ENCODE results near the gene MAST4. TPM values are rescaled to one million over a fixed set of nuclear protein-coding genes. Genes with fewer than 3 reads are reported as not detected.

Gene MAST4
- polyA plus RNA-seq, 10 donors, result 10.5 to 15.3 (median 13.0) TPM

DNA sequence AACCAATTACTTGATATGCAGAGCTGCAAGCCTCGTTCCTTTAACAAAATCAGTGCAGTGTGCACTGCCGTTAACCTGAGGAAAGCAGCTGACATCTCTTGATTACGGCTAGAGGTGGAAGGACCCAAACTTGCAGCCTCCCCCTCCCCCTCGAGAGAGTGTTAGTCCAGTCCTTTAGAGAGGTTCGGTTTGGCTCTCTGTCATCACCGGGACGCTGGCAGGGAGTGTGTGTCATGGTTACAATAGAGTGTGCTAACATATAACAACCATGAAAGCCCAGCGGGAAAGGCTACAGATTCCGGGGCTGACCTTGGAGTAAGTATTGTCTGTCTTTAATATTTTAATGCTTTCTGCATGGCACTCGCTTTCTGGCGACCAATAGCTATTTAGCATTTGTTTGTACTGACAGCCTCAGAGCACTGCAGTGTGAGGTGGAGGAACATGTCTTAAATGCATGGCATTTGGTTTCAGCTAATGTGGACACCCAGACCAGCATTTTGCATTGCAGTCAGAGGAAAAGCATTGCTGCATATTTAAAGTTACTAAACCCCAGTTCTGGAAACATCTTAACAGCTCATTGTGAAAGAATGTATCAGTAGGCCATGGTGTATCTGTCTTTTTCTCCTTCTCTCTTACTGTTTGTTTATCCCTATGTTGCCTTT is 362.9 kb downstream of the MAST4 start:
- DNase-seq, result peak; percentile 46 to 80 (median 66)

DNA sequence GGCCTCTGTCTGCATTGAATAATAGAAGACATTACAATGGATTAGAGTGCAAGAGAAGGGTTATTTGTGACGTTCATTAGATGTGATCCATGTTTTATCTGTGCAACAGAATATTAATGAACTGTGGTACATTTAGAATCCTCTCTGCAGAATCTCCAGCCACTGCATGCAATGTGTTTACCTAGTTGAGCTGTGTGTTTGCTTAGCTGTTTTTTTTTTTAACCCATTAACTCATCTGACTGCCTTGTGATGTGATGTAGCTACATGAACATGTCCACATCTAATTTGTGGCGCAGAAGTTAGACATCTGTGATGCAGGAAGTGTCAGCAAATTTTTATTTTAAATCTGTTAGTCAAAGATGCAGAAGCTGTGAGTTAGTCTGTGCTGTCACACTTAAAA is 363.5 kb downstream of the MAST4 start:
- DNase-seq, result no peak

DNA sequence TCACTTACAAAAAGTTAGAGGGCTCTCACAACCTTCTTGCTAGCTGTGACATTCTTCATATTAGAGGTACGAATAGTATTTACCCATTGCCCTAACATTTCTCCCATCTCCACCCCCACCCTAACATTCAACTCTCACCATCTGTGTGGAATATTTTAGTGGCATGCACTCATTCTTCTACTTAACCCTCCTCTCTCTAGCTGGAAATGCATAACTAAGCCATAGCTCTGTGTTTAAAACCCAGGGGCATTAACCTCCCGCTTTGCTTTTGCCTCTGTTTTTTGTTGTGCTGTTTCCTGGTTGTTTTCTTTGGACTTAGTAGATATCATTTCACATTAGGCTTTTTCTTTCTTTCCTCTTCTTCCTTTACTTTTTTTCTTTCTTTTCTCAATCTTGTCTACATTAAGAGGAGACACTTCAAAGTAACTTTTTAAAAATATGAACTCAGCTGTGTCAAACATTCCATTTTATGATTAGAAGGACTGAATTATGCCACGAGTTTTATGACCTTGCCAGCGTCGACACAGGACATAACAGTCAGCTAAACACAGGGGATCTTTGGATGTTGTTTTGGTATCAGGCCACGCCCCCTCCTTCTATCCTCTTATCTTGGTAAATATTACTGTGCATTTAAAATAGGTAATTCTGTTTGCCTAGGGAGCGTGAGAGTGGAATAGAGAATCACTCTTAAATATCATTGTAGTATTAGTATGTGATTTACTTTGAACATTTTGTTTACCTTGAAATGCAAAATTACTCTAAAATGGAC is 364.4 kb downstream of the MAST4 start:
- peak in 2 of 3 donors; percentile 32 to 33 for DNase-seq

DNA sequence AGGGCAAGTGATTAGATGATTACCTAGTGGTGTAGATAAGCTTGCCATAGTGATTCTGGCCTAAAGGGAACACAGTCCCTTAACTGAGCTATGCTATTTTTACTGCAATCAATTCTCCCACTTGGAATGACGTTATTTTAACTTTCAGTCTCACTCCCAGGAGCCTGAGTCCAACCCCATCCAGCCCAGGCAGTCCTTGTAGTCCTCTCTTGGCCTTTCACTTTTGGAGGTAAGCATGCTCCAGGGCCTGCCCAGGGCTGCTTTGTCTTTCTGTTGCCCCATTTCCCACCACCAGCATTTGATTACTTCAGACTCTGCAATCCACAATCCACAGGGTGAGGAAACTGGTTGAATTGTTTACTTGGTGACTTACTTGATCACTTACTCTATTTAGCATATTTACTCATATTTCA is 367.4 kb downstream of the MAST4 start:
- no peak for DNase-seq

DNA sequence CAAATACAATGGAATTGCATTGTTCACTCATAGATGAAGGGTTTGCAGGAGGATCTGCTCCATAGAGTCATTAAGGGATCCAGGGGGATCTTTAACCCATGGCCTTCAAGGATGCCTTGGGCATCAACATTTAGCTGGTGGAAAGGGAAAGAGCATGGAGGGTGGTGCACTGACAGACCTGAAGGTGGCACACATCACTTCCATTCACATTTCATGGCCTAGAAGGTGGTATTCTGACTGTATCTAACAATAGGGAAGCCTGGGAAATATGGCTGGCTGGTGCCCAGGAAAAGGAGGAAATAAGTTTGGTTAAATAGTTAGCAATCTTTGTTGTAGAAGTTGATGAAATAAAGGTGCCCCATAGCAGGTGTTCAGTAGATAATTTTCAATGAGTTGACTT is 370.2 kb downstream of the MAST4 start:
- no peak for DNase-seq

DNA sequence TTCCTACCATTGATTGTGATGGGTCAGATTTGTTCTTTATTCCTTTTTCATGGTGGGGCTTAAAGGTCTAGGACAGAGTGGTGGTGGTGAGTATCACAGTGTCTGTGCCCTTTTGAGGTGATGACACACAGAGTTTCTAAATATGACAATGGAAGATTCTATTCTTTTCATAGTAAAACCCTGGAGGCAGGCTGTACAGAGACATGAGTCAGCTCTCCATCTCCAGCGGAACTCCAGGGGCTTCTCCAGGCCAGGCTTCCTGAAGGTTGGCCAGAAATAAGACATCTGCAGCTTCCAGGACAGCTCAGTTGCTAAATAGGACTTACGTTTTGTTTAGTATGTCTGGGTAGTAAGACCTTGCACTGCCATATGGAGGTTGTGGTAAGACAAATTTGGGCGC is 370.9 kb downstream of the MAST4 start:
- DNase-seq, result no peak

DNA sequence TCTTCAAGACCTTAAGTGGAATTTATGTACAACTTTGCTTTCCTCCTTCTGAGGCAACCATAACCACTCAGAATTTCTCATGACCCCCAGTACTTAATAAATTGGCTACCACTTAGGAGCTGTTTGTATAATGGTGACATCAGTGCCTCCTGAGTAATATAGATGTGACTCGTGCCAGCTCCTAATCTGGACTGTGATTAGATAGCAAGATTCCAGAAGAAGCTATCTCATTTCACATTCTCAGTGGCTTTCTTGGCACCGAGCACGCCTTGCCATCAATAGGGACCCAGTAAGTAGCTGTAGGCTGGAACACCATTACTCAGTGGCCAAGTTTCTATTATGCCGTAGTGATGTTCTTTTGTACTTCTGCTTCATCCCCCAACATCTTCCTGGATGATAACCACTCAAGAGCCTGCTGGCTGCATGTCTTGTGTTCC is 371.7 kb downstream of the MAST4 start:
- no peak for DNase-seq

DNA sequence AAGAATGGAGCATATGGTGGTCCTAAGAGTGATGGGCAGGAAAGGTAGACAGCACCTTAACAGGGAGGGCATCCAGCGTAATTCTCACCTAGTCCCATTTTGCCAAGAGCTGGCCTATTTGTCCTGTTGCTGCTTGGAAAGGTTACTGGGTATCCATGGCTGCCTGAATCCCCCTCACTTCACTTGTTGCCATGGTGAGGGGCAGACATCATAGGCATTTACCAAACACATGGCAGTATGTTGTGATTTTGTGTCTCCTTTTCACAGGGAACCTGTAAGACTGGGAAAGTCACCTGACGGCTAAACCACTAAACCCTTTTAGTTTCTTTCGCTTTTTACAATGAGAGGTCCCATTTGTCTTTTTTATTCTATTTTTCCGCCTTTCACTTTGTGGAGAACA is 373.3 kb downstream of the MAST4 start:
- no peak for DNase-seq

DNA sequence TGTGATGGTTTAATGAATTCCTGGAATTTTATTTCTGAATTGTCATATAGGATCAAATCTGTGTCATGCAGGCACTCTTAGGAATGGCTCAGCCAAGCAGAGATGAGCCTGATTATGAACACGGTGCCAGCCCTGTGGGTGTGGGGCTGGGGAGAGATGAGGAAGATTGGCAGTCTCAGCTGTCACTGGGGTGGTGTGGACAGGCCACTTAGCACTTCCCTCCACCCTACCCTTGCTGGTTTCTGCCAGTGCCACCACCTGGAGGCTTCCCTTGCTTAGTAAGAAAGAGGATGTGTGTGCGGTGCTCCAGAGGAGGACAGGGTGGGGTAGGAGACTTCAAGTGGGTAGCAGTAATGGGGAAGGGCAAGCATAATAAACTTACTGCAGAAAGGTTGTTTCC is 373.8 kb downstream of the MAST4 start:
- no peak for DNase-seq

DNA sequence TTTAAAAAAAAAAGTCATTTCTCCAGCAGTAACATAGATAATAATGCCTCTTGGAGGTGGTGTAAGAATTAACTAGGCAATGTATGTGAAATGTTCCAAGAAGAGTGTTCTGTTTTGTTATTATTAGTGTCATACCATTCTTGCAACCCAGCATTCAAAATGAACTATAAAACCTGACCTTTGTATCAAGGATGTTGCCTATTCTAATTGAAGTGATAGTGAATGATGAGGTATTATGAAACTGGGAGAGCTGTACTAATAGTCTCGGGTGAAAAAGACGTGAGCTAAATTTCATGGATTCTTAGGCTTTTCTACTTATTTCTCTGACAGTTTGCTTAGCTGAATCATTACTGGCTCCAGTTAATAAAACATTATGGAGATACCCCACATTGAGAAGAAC is 375.8 kb downstream of the MAST4 start:
- DNase-seq, result no peak

DNA sequence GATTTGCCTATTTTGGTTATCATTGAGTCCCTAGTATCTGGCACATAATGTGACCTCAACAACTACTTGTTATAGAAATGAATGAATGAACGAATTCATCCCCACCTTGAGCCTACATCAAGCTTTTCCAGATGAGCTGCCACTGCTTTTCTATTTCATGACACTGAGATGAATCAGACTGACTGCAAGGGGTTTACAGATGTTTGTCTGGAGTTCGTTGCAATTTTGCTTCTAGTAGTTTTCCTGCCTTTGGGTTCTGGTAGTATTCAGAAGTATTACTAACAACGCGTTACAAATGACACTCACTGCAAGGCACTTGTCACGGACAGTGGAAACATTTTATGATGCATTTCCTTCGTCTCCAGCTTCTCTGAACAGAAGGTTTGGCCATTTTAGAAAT is 378.1 kb downstream of the MAST4 start:
- no peak for DNase-seq

DNA sequence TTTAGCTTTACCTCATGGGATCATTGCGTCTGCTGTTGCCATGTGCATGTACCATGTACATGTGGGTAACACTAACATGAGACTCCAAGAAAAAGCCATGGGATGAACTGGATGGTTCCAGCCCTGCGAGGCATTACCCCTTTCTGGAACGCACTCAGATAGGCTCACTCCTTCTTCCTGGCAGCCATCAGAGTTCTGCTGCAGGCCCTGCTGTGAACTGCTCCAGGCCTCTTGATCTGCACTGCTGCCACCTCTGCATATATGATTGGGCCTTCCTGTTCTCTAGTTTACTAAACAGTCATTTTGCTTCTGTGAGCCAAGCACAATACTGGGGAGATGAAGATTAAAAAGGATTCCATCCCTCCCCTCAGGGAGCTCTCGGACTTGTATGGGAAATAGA is 379.9 kb downstream of the MAST4 start:
- DNase-seq, result no peak

DNA sequence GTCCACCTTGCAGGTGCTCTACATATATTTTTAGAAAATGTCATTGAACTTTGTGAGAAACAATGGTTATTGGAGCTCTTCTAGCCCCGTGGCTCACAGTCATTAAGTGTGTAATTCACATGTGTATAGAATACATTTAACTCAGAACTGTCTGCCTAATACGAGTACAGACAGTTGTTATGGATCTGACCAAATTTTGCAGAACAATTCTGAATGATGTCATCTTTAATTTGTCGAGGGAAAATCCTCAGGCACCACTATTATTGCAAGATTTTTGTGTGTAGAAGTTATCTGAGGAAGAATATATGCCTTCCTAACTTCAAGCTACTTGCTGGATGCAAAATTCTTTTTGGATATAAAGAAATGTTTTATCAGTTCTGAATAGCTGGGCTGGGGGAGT is 383.5 kb downstream of the MAST4 start:
- no peak for DNase-seq

DNA sequence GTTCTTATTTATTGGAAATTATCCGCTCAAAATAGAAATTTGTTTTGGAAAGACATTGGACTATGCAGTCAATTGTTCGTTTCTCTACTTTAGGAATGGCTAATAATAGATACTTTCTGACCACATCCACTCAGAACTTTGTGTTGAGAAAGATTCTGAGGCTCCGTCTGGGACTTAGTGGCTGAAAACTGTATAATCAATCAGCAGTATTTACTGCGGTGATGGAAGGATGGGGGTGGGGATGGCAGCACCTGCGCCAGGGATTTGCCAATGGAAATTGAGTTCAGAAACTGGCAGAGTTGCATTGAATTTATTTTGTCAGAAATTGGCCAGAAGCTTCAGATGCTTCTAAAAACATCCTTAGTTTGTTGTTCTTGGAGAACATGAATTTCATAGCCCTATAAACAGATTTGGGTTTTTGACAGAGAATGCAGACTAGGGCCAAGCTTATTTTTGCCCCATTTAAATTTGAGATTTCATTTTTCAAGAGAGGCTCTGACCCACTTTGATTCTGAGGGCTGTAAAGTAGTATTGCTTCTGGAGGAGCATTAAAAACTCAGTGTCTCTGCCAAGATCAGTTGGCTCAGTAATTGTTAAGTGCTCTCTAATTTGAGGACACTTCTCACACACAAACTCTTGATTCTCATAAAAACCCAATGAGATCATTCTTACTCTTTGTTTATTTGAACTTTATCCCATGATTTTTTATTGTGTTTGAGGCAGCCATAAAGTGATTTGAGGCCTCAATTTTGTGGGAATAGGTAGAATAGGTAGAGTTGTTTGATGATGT is 385.3 kb downstream of the MAST4 start:
- no peak for DNase-seq

DNA sequence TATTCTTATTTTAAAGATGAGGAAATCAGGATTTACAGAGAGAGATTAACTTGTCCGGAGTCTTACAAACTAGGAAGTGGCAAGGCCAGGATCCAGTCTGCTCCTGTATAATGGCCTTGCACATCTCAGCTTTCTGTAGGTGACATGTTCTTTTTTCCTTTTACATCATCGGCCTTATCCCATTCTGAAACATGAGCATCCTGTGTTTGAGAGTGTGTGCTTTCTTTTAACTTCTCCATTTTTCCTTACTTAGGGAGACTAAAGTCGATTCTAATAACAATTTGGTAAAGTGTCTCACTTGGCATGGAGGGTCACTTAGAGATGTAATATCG is 385.8 kb downstream of the MAST4 start:
- no peak for DNase-seq

DNA sequence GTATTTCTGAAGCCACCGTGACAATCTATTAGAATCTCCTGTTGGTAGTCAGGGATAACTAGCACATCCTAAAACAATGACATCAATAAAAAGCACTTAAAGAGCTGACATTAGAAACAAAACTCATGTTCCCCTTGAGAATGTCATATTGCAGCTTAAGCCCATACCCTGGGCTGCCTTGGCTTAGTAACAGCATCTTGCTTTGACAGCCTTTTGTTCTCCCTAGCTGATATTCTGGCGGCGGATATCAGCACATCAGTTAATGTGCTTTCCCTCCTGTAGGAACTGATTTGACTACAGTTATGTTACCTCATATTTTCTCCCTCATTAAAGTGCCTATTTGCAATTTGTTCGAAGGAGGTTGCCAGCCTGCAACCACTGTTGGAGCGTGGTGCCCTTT is 386.3 kb downstream of the MAST4 start:
- DNase-seq, result no peak

DNA sequence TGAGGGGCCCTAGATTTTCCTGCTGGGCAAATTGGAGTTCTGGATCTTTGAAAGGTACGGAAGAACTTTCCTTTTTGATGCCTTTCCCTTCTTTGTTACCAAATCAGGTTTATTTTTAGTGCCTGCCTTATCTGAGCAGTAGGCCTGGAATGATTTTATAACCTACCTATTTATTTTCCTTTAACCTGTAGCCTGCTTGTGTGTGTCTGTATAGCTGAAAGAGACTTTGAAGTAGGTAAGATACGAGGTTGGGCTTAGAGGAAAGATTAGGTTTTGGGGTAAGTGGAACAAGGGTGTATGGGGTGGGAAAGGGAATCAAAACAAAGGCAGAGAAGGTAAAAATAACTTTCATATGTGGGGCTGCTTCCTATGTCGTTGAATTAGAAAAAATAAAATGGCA is 389.2 kb downstream of the MAST4 start:
- no peak for DNase-seq

DNA sequence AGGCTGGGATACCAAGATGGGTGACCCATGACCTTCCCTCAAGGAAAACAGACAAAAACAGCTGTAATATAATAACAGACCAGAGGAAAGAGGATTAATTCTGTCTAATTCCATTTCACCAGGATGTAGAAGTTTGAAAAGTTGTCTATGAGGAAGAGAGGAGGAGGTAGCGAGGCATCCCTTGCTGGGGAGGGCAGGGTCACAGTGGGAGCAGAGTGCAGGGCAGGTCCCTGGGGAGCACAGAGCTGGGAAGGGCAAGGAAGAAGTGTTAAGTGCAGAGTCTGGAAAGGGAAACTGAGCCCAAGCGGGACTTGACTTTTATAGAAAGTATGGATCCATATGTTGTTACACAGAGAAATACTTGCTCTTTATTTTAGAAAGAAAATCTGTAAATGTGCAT is 389.8 kb downstream of the MAST4 start:
- no peak for DNase-seq

DNA sequence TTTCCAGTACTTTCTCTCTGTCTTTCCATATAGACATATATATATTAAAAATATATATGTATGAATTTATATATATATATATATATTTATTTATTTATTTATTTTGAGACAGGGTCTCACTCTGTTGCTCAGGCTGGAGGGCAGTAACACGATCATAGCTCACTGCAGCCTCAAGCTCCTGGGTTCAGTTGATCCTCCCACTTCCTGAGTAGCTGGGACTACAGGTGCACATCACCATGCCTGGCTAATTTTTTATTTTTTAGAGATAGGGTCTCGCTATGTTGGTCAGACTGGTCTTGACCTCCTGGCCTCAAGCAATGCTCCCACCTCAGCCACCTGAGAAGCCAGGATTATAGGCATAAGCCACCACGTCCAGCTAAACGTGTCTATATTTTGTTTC is 390.3 kb downstream of the MAST4 start:
- no peak for DNase-seq

DNA sequence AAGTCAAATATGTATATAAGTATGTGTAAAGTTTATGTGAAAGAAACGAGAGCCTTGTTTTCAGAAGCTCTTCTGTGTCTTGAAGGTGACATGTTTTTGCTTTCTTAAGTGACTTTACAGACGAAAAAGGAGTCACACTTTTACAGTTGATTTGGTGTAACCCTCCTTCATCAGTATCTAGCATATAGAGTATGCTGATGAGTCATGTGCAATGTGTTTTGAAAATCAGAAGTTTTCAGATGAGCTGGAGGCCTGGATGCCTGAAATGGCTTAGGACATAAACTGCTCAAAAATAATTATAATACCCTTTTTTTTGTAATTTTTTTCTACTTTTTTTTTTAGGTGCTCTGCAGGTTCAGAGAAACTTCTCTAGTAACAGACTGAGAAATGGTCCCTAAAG is 390.9 kb downstream of the MAST4 start:
- no peak for DNase-seq

DNA sequence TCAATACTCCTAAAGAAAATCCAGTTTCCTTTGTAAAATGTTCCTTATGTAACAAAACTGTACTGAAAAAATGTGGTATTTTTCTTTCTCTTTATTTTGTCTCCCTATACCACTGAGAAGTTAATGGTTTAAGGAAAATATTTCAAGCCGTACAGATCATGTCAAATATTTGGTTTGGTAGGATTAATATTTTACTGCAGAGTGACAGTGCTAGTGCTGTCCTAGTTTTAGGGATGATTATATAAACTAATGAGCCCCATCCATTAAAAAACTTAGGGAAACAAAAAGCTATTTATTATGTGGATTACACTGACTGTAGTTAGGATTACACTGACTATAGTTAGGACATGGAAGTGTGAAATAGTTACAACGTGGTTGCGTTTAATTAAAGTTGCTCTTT is 391.3 kb downstream of the MAST4 start:
- DNase-seq, result no peak

DNA sequence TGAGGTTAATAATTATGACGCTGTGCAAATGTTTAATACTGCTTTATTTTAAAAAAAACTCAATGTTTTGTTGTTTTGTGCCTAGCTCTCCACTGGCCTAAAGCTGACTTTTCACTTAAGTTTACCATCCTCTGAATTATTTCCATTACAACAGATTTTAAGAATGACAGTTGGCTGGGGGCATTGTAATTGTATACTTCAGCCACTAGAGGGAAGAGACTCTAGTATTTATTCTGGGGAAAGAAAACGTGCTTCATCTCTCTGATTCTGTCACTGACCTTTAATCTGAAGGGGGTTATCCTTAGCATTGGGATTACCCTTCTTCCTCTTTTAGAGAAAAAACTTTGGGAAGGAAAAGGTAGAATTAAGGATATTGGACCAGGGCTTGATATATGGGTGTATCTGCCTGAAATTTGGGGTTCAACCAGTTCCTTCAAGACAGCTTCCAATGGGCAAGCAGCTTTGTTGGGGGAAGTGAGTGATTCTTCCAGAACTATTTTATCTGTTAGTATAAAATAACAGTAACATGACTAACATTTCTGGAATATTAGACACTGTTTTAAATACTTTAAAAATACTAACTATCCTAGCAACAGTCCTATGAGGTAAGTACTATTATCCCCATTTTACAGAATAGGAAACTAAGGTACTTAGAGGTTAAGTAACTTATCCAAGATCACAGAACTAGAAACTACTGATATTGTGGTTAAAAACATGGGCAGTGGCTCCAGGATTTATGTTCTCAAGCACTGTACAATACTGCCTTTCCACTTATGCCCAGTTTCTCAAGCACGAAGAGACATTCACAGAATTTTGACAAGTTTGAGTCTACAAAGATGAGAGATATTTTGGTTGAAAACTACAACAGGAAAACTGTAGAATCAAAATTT is 392.0 kb downstream of the MAST4 start:
- peak in 2 of 3 donors; percentile 36 to 58 for DNase-seq

Data from muscle of back (tissue), 11 donors.